ENCODE measurements around the gene PPM1A. TPM values are rescaled to one million over a fixed set of nuclear protein-coding genes. Genes with fewer than 3 reads are reported as not detected.

Gene PPM1A
- total and polyA plus RNA-seq, 2 of the 13 experiments (the other 11 are each of a cell fraction or from before 2014, with no cell fraction given): 23.3 to 29.8 TPM

DNA sequence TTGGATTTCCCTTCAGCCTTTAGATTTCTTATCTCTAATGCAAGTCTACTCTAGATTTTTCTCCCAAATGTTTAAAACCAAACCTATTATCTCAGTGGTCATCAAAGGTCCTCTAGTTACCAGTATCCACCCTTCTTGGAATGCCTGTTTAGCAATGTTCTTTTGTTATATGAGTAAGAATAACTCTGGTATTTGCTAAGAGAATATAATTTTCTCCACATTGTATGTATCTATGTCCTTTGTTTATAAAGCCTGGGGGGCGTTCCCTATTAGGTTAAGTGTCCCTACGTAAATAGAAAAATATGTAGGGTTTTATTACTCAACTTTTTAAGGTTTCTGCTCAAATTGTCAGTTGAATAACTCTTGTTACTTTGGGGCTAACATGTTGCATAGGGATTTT, 27.3 kb downstream of the PPM1A start:
- Histone ChIP-seq H3K4me2 (ENCODE audit: low read depth, low read length) (no peak overlapping the region), H4K20me1 (ENCODE audit: insufficient read depth, low read length) (peaks cover 42% of the 10 kb centered on the region), H3K4me1 (ENCODE audit: insufficient read depth, low read length) (peaks cover 52% of the 10 kb centered on the region), H3K9me3 (ENCODE audit: low read length) (no peaks in the 10 kb centered on the region), H3K4me3 (replicated peaks in 1 of 3; ENCODE audit: insufficient read depth in 1 of 3, low read depth in 2 of 3, low read length in 3 of 3) (no peak overlapping the region), H2AFZ (ENCODE audit: low read length) (no peak overlapping the region), H3K36me3 (replicated peaks in 1 of 2; ENCODE audit: control insufficient read depth in 1 of 2, insufficient read depth in 2 of 2, low read length in 2 of 2) (no peaks in the 10 kb centered on the region; a peak in 2 of 5 replicates), H3K9ac (ENCODE audit: insufficient read depth, low read depth, low read length) (no peak overlapping the region), H3K79me2 (ENCODE audit: insufficient read depth, low read length) (peaks cover 67% of the 10 kb centered on the region), H3K27ac (ENCODE audit: extremely low read length, insufficient read depth, low read length) (no peak overlapping the region), H3K27me3 (ENCODE audit: control insufficient read depth in 1 of 2, insufficient read depth in 2 of 2, low read length in 2 of 2) (no peaks in the 10 kb centered on the region)
- 95% methylated on average over 2 of the region's 2 CpGs for WGBS (ENCODE audit: low lambda C conversion rate)
- no TSS peak for BruUV-seq (replicated peaks)
- ChIA-PET CTCF (ENCODE audit: low intra/inter-chr PET ratio, low total read pairs) (no interaction called here), POLR2A (interaction anchor here (1.7 kb wide), 1 partner anchor 28 kb away, joined by 5 read pairs; the partner anchor contains the start of gene PPM1A)
- DNase-seq (ENCODE audit: low spot score) (no peak), FAIRE-seq (no peak), ATAC-seq (no peak)
- in situ Hi-C loops (cut with HindIII; ENCODE audit: extremely low pct_ligation_motif_present, low pct_unique_long_range_greater_than_20kb): no loop called here
- TF ChIP-seq AGO2 (optimal IDR thresholded peaks at IDR 0.05; ENCODE audit: low read depth, low read length): no peak
- no peak for TF ChIP-seq ZNF570 (CRISPR knock-in tag; IDR thresholded peaks at IDR 0.05; ENCODE audit: borderline replicate concordance)
- no peak for TF ChIP-seq PAWR (CRISPR knock-in tag; IDR thresholded peaks at IDR 0.05; ENCODE audit: borderline replicate concordance)
- TF ChIP-seq REXO4 (CRISPR knock-in tag; IDR thresholded peaks at IDR 0.05; ENCODE audit: borderline replicate concordance): no peak
- no peak for TF ChIP-seq SNAPC5 (CRISPR knock-in tag; IDR thresholded peaks at IDR 0.05; ENCODE audit: borderline replicate concordance)
- no peak for TF ChIP-seq ZNF232 (CRISPR knock-in tag; IDR thresholded peaks at IDR 0.05; ENCODE audit: borderline replicate concordance)
- no peak for TF ChIP-seq PBX2 (CRISPR knock-in tag; IDR thresholded peaks at IDR 0.05)
- no peak for TF ChIP-seq SRSF9 (IDR thresholded peaks at IDR 0.05; ENCODE audit: borderline replicate concordance, insufficient read depth, low read depth, low read length, poor library complexity, severe bottlenecking)
- TF ChIP-seq CC2D1A (CRISPR knock-in tag; IDR thresholded peaks at IDR 0.05): no peak
- TF ChIP-seq RAD51 (IDR thresholded peaks at IDR 0.05; ENCODE audit: borderline replicate concordance): no peak
- TF ChIP-seq ATF3 (CRISPR knock-in tag; IDR thresholded peaks at IDR 0.05): no peak
- intact Hi-C loops (cut with micrococcal nuclease; ENCODE audit: unreplicated experiment): no loop called here
